Measurements from ENCODE around the gene NUDT21.

The NUDT21 gene

DNA sequence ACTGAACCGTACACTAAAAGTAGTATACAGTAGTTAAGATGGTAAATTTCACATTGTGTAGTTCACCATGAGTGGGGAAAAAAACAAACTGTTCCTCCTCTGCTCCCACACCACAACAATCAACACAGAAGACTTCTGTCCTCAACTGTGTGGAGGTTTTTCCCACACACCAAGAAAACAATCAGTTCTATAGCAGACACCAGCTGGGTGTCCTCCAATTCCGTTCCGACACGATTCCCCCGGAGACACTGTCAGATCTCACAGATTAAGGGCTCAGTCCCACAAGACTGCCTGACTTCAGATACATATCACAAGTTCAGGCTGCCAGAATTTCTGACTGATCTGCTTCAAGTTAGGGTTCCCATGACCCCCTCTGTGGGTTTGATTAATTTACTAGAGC, 36.9 kb upstream of the NUDT21 start:
- Histone ChIP-seq H3K27me3 (ENCODE audit: control insufficient read depth, insufficient read depth, low read length) (no peaks in the 10 kb centered on the region), H3K9ac (no peak overlapping the region), H3K4me3 (ENCODE audit: low read depth, low read length) (no peak overlapping the region), H3K27ac (no peak overlapping the region), H3K79me2 (no peaks in the 10 kb centered on the region), H3K4me2 (ENCODE audit: low read length) (peak overlapping the region; percentile 47), H3K9me3 (ENCODE audit: control insufficient read depth, low read length) (no peaks in the 10 kb centered on the region), H3K36me3 (ENCODE audit: control insufficient read depth, insufficient read depth, low read length) (no peaks in the 10 kb centered on the region), H3K4me1 (peaks cover 4% of the 10 kb centered on the region), H2AFZ (no peak overlapping the region)
- TF ChIP-seq CTCF (IDR thresholded peaks at IDR 0.05) = no peak

DNA sequence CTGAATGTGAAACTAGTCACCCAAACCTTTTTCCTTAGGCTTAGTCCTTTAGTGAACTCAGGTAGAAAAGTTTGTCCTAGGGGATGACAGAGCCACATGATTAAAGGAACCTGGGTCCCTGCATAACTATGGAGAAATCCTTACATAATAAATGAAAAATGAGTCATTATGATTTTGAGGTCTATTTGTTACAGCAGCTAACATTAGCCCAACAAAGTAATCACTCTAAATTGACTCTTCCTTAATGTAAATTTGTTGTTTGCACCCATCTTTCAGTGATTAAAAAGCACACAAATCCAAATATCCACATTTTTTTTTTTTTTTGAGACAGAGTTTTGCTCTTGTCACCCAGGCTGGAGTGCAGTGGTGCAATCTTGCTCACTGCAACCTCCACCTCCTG, 32.3 kb upstream of the NUDT21 start:
- Histone ChIP-seq H3K27me3 (ENCODE audit: control insufficient read depth, insufficient read depth, low read length) (no peaks in the 10 kb centered on the region), H2AFZ (no peak overlapping the region), H3K79me2 (no peaks in the 10 kb centered on the region), H3K4me2 (ENCODE audit: low read length) (no peak overlapping the region), H3K4me3 (ENCODE audit: low read depth, low read length) (no peak overlapping the region), H3K9ac (no peak overlapping the region), H3K9me3 (ENCODE audit: control insufficient read depth, low read length) (no peaks in the 10 kb centered on the region), H3K36me3 (ENCODE audit: control insufficient read depth, insufficient read depth, low read length) (no peaks in the 10 kb centered on the region), H3K27ac (no peak overlapping the region), H3K4me1 (peaks cover 2% of the 10 kb centered on the region)
- TF ChIP-seq CTCF (IDR thresholded peaks at IDR 0.05) = no peak

GRCh38 chr16:56482683-56483236, 31.6 kb upstream of the NUDT21 start:
- H3K36me3 ChIP-seq (ENCODE audit: control insufficient read depth, insufficient read depth, low read length) = no peaks in the 10 kb centered on the region
- no peaks in the 10 kb centered on the region for H3K79me2 ChIP-seq
- H3K4me2 ChIP-seq (ENCODE audit: low read length) = no peak overlapping the region
- H3K4me3 ChIP-seq (ENCODE audit: low read depth, low read length) = no peak overlapping the region
- H3K9me3 ChIP-seq (ENCODE audit: control insufficient read depth, low read length) = no peaks in the 10 kb centered on the region
- no peak overlapping the region for H3K9ac ChIP-seq
- TF ChIP-seq CTCF (IDR thresholded peaks at IDR 0.05) = no peak
- no peaks in the 10 kb centered on the region for H3K4me1 ChIP-seq
- no peaks in the 10 kb centered on the region for H3K27me3 ChIP-seq (ENCODE audit: control insufficient read depth, insufficient read depth, low read length)
- no peak overlapping the region for H2AFZ ChIP-seq
- no peak overlapping the region for H3K27ac ChIP-seq

- H3K9ac ChIP-seq = no peak overlapping the region
- no peaks in the 10 kb centered on the region for H3K36me3 ChIP-seq (ENCODE audit: control insufficient read depth, insufficient read depth, low read length)
- no peaks in the 10 kb centered on the region for H3K79me2 ChIP-seq
- no peak for TF ChIP-seq CTCF (IDR thresholded peaks at IDR 0.05)
- H3K4me2 ChIP-seq (ENCODE audit: low read length) = no peak overlapping the region
- H3K4me1 ChIP-seq = no peaks in the 10 kb centered on the region
- H3K4me3 ChIP-seq (ENCODE audit: low read depth, low read length) = no peak overlapping the region
- H3K27ac ChIP-seq = no peak overlapping the region
- no peak overlapping the region for H2AFZ ChIP-seq
- H3K9me3 ChIP-seq (ENCODE audit: control insufficient read depth, low read length) = no peaks in the 10 kb centered on the region
- no peaks in the 10 kb centered on the region for H3K27me3 ChIP-seq (ENCODE audit: control insufficient read depth, insufficient read depth, low read length)
These were observed 30.5 kb upstream of the NUDT21 start for GRCh38 chr16:56481468-56482122.
